ENCODE measurements around the gene MACROD2. TPM values are rescaled to one million over a fixed set of nuclear protein-coding genes. Genes with fewer than 3 reads are reported as not detected.

The MACROD2 gene
- polyA plus RNA-seq, 1 donor from 2014 or later, result 23.2 TPM

DNA sequence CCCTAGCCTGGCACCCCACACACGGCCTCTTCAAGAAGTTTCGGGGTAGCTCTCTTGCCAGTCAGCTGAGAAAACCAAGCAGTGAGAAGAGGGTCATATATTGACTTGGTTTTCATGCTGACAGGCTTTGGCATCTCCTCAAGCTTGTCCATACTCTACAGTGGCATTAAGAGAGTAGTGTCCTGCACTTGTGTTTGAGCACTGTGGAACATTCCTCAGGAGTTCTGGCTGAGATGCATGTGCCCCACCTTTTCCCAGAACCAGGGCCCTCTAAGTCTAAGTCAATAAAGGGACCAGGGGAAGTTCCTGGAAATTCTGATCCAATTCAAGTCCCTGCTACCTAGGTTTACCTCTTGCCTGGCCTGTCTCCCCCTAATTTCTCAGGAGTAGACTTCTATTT is 886.2 kb downstream of the MACROD2 start:
- no peaks in the 10 kb centered on the region for H3K9me3 ChIP-seq (ENCODE audit: low read length)
- H3K36me3 ChIP-seq (ENCODE audit: insufficient read depth, low read length), result no peaks in the 10 kb centered on the region
- H3K27ac ChIP-seq (ENCODE audit: low read length), result no peak overlapping the region
- no peaks in the 10 kb centered on the region for H3K27me3 ChIP-seq (ENCODE audit: insufficient read depth, low read depth, low read length)
- H3K9me2 ChIP-seq (ENCODE audit: insufficient read depth, low read length), result no peaks in the 10 kb centered on the region
- no peaks in the 10 kb centered on the region for H3F3A ChIP-seq (ENCODE audit: insufficient read depth, low read length, poor library complexity, severe bottlenecking)
- H2AFZ ChIP-seq (ENCODE audit: low read depth, low read length), result no peak overlapping the region
- H4K20me1 ChIP-seq (ENCODE audit: insufficient read depth), result no peaks in the 10 kb centered on the region
- H3K4me2 ChIP-seq (ENCODE audit: low read length), result no peak overlapping the region
- H3K4me3 ChIP-seq (ENCODE audit: low read length), result no peak overlapping the region
- H3K9ac ChIP-seq (ENCODE audit: low read length), result no peak overlapping the region
- TF ChIP-seq POLR2AphosphoS5 (IDR thresholded peaks at IDR 0.05) (no peak), RAD21 (conservative IDR thresholded peaks at IDR 0.05) (no peak), EP300 (conservative IDR thresholded peaks at IDR 0.05; ENCODE audit: poor library complexity, severe bottlenecking) (no peak), TAF1 (IDR thresholded peaks at IDR 0.05; ENCODE audit: low read depth) (no peak), SMC3 (conservative IDR thresholded peaks at IDR 0.05; ENCODE audit: poor library complexity) (no peak), EZH2 (IDR thresholded peaks at IDR 0.05; ENCODE audit: borderline replicate concordance, insufficient read depth, low read length, poor library complexity, severe bottlenecking) (no peak)
- H3K79me2 ChIP-seq (replicated peaks; ENCODE audit: insufficient read depth, low read length), result no peaks in the 10 kb centered on the region

DNA sequence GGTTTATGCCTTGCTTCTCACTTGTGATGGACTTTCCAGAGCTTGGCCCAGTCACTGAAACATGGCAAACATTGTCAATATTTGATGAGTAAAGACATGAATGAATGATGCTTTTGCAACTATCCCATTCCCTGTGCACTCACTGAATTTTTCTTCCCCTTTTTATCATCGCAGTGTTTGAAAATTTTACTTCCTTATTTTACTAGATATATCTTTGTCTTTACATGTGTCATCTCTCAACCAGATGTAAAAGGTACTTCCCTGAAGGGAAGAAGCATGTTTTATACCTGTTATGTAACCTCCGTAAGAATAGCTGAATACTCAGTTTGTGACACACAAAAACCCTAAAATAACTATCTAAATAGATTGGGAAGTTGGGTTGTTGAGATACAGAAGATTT is 886.8 kb downstream of the MACROD2 start:
- Histone ChIP-seq H3K79me2 (replicated peaks; ENCODE audit: insufficient read depth, low read length) (no peaks in the 10 kb centered on the region), H3K4me2 (ENCODE audit: low read length) (no peak overlapping the region)

More for the DNA sequence above, 886.8 kb downstream of the MACROD2 start:
- Histone ChIP-seq H3K9me3 (ENCODE audit: low read length) (no peaks in the 10 kb centered on the region), H3K27ac (ENCODE audit: low read length) (no peak overlapping the region), H2AFZ (ENCODE audit: low read depth, low read length) (no peak overlapping the region), H3K27me3 (ENCODE audit: insufficient read depth, low read depth, low read length) (no peaks in the 10 kb centered on the region), H3F3A (ENCODE audit: insufficient read depth, low read length, poor library complexity, severe bottlenecking) (no peaks in the 10 kb centered on the region), H4K20me1 (ENCODE audit: insufficient read depth) (no peaks in the 10 kb centered on the region), H3K36me3 (ENCODE audit: insufficient read depth, low read length) (no peaks in the 10 kb centered on the region), H3K4me3 (ENCODE audit: low read length) (no peak overlapping the region), H3K9ac (ENCODE audit: low read length) (no peak overlapping the region), H3K9me2 (ENCODE audit: insufficient read depth, low read length) (no peaks in the 10 kb centered on the region)
- TF ChIP-seq RAD21 (conservative IDR thresholded peaks at IDR 0.05) (no peak), POLR2AphosphoS5 (IDR thresholded peaks at IDR 0.05) (no peak), MXI1 (conservative IDR thresholded peaks at IDR 0.05; ENCODE audit: poor library complexity, severe bottlenecking) (no peak), TAF1 (IDR thresholded peaks at IDR 0.05; ENCODE audit: low read depth) (no peak), EP300 (conservative IDR thresholded peaks at IDR 0.05; ENCODE audit: poor library complexity, severe bottlenecking) (no peak), SMC3 (conservative IDR thresholded peaks at IDR 0.05; ENCODE audit: poor library complexity) (no peak), EZH2 (IDR thresholded peaks at IDR 0.05; ENCODE audit: borderline replicate concordance, insufficient read depth, low read length, poor library complexity, severe bottlenecking) (no peak)
- TF ChIP-seq, protein P1, sequence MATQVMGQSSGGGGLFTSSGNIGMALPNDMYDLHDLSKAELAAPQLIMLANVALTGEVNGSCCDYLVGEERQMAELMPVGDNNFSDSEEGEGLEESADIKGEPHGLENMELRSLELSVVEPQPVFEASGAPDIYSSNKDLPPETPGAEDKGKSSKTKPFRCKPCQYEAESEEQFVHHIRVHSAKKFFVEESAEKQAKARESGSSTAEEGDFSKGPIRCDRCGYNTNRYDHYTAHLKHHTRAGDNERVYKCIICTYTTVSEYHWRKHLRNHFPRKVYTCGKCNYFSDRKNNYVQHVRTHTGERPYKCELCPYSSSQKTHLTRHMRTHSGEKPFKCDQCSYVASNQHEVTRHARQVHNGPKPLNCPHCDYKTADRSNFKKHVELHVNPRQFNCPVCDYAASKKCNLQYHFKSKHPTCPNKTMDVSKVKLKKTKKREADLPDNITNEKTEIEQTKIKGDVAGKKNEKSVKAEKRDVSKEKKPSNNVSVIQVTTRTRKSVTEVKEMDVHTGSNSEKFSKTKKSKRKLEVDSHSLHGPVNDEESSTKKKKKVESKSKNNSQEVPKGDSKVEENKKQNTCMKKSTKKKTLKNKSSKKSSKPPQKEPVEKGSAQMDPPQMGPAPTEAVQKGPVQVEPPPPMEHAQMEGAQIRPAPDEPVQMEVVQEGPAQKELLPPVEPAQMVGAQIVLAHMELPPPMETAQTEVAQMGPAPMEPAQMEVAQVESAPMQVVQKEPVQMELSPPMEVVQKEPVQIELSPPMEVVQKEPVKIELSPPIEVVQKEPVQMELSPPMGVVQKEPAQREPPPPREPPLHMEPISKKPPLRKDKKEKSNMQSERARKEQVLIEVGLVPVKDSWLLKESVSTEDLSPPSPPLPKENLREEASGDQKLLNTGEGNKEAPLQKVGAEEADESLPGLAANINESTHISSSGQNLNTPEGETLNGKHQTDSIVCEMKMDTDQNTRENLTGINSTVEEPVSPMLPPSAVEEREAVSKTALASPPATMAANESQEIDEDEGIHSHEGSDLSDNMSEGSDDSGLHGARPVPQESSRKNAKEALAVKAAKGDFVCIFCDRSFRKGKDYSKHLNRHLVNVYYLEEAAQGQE (IDR thresholded peaks at IDR 0.05; ENCODE audit: borderline replicate concordance), result no peak
- TF ChIP-seq, protein P2, sequence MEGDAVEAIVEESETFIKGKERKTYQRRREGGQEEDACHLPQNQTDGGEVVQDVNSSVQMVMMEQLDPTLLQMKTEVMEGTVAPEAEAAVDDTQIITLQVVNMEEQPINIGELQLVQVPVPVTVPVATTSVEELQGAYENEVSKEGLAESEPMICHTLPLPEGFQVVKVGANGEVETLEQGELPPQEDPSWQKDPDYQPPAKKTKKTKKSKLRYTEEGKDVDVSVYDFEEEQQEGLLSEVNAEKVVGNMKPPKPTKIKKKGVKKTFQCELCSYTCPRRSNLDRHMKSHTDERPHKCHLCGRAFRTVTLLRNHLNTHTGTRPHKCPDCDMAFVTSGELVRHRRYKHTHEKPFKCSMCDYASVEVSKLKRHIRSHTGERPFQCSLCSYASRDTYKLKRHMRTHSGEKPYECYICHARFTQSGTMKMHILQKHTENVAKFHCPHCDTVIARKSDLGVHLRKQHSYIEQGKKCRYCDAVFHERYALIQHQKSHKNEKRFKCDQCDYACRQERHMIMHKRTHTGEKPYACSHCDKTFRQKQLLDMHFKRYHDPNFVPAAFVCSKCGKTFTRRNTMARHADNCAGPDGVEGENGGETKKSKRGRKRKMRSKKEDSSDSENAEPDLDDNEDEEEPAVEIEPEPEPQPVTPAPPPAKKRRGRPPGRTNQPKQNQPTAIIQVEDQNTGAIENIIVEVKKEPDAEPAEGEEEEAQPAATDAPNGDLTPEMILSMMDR (IDR thresholded peaks at IDR 0.05; ENCODE audit: poor library complexity, severe bottlenecking), result no peak
